Stimulated activated CD4-positive, alpha-beta T cell treated with anti-CD3 and anti-CD28 coated beads, TNF-alpha, amount 100 ng/mL, for 4 hours (primary cell): ENCODE data around the gene PSMA5.
"Not testable (repeated sequence)": the region's sequence is repeated elsewhere in the genome, so short reads cannot be mapped to it uniquely, and the experiment has no call there.

Experiments
- DNase-seq, 3 experiments: peaks; one replicate each; pipeline ENCODE4 v3.0.0-alpha.2; 2020; ENCODE audit warnings: low read depth in 3 of 3

The PSMA5 gene

GRCh38 chr1:109432336-109432735 is 6.1 kb upstream of the PSMA5 start:
- no peak for DNase-seq

DNA sequence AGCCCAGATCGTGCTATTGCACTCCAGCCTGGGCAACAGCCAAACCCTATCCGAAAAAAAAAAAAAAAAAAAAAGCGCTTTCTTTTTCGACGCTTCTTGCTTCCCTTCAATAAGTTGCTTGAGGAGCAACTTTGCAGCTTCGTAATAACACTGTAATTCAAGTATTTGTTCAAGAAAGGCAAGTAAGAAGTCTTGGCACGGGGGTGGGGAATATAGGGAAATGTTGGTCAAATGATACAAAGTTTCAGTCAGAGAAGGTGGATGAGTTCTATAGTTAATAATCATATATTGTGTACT is 871 bp upstream of the PSMA5 start:
- DNase-seq, result no peak

DNA sequence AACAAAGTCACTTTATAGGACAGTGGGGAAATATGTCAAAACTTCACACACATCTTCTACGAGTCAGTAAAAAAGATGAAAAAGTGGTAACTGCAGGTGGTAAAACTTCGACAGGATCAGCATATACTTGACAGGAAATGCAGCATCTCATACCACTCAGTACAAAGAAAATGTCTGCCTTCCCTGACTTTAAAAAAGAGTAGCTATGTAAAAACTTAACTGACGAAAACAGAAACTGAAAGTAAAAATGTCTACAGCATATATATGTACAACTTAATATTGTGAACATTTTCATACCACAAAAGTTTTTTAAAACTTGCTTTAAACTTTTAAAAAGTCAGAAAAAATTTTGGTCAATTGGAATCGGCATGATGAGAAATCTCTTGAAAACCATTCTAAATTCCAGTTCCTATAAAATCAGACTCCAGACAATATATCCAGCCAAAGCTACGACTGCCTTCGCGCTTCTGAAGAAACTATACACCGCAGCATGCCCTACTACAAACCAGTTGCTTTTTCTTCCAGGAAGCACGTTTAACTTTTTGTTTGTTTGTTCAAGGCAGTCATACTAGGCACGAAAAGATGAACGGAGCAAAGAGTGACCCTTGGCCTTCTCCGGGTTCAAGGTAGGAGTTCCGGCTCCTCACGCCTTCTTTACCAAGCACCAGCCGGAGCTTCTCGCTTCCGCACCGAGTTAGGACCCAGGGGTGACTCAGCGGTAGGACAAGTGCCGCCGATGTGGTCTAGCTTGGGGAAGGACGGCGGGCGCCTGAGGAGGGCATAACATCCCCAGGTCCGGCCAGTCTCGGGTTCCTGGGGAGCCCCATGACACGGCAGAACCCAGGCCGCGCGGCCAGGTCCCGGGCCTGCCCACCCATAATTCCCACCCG is 612 bp downstream of the PSMA5 start:
- DNase-seq, result peak in 2 of 3 experiments; percentile 28 to 31

DNA sequence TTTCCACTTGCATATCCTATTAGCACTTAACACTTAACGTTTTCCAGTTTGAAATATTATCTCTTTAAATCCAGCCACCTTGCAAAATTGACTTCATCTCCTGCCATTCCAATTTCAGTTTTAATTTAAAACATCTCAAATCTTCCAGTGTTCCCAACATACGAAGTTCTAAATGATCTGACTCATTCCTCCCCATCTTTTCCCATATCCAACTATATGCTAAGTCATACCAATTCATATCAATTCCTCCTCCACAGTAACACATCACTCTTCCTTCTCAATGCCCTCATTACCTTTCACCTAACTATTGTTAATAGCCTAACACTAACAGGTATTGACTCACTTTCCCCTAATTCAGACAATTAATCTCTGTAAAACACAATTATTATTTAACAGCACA is 2.8 kb downstream of the PSMA5 start:
- DNase-seq, result no peak

- DNase-seq, result no peak
These were observed 13.7 kb downstream of the PSMA5 start for GRCh38 chr1:109412551-109412950.

DNA sequence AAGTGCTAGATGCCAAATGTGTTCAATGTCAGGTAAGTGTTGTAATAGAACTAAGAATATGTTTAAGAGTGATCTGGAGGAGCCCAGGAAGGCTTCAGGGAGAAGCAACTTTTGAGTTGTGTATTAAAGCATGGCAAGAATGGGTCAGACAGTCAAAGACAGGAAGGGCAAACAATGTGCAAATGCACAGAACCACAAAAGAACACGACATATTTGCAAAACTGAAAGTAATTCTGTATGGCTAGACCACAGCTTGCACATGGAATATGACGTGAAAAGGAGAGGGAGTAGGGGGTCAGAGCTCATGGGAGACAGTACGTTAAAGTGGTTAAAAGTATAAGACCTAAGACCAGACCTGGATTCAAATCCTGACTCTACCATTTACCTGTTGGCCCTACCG is 21.4 kb downstream of the PSMA5 start:
- no peak for DNase-seq

GRCh38 chr1:109402025-109402424 is 24.2 kb downstream of the PSMA5 start:
- DNase-seq, result no peak

GRCh38 chr1:109400035-109400655 is 26.1 kb downstream of the PSMA5 start:
- no peak for DNase-seq

- DNase-seq, result no peak
These were observed 26.8 kb downstream of the PSMA5 start for GRCh38 chr1:109399326-109399957.

- no peak for DNase-seq
These were observed 27.7 kb downstream of the PSMA5 start for GRCh38 chr1:109398343-109399225.

- DNase-seq, result peak; percentile 8 to 25 (median 15)
These were observed 28.5 kb downstream of the PSMA5 start, which contains the start of gene SORT1 for GRCh38 chr1:109397581-109398342. SORT1 (minus strand) TSS chr1:109397918; CDS start chr1:109397892, 26 bp downstream.

GRCh38 chr1:109396871-109397580 is 29.2 kb downstream of the PSMA5 start:
- DNase-seq, result no peak

GRCh38 chr1:109396513-109396839 is 29.8 kb downstream of the PSMA5 start:
- no peak for DNase-seq

- no peak for DNase-seq
These were observed 30.4 kb downstream of the PSMA5 start for GRCh38 chr1:109395602-109396512.

DNA sequence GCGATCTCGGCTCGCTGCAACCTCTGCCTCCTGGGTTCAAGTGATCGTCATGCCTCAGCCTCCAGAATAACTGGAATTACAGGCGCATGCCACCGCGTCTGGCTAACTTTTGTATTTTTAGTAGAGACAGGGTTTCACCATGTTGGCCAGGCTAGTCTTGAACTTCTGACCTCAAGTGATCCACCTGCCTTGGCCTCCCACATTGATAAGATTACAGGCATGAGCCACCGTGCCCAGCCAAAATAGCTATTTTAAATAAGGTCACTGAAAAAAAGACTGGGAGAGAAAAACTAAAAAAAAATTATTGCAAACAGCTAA is 31.0 kb downstream of the PSMA5 start:
- DNase-seq, result not testable (repeated sequence)

GRCh38 chr1:109394591-109395281 is 31.5 kb downstream of the PSMA5 start:
- no peak for DNase-seq

GRCh38 chr1:109393617-109394233 is 32.5 kb downstream of the PSMA5 start:
- no peak for DNase-seq

DNA sequence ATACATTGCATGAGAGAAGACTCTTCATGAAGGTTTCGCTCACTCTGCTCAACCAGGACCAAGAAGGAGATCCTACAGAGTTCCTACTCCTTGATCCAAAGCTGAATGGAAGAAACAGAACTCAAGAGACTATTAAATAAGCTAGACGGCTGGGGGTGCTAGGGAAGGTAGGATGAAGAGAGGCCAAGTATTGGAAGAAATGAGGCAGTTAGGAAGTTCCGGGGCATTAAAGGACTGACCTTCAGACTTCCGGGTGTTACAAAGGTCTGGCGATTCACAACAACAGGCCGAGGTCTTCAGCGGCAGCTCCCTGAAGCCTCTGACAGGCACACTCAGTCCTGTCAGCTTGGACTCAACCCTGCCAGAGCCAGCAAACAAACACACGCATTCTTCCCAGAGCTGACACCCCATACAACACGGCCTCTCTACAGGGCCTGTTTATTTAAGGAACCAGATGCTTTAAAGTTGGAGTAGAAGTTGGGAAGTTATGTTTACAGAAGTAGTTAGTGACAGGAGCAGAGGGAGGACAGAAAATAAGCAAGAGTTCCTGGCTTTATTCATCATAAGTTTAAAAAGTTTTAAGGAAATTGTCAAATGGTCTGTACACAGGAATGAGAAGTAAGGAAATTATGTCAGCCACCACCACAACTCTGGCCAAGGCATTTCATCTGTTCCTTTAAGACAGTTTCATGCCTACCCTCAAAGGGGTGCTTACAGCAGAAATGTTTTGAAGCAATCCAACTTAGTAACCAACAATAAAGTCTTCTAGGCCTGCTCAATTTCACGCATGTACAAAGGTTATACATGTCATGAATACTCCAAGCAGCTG is 33.2 kb downstream of the PSMA5 start:
- DNase-seq, result no peak
